CD4-positive, alpha-beta T cell treated with Interleukin-15 for 4 hours (primary cell): ENCODE results near the gene CCDC82.

Source experiments
- DNase-seq: peaks from one replicate; pipeline ENCODE4 v3.0.0-alpha.2; 2020; ENCODE audit warnings: low spot score

Gene CCDC82

DNA sequence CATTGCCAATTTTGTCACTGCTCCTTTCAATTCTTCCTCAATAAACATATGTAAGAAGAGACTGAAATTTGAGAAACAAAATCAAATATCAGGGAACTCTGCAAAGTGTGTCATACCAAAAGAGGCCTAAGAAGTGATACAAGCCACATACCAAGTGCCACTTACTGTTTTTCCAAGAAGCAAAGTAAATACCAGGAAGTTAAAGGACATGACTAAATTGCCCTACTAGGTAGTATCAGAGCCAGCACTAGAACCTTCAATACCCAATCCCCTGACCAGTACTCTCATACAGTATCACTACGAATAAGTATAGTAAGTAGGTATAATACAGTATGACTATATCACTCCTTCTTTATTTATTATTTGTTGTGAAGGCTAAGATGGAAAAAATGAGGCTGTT, 60.3 kb downstream of the CCDC82 start:
- peak; percentile 9 for DNase-seq

- no peak for DNase-seq
Observed at GRCh38 chr11:96328395-96329010, 61.2 kb downstream of the CCDC82 start.

GRCh38 chr11:96326959-96327358, 62.8 kb downstream of the CCDC82 start:
- DNase-seq, result no peak

DNA sequence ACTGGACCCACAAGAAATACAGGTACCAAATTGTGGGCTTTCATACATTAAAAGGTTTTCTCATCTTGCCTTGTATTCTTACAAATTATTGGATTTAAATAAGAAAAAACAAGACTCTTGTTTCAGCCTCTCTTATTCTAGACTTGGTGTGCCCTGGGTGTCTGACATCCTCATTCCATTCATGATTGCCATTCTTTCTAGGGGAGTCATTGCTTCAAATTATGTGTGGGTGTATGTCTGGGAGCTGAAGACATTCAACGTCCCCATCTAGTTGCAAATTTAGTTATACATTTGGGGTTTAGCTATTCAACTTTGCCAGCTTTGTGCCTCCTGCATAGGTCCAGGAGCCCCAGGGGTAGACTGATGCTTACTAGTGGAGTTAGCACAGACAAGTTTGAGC, 64.8 kb downstream of the CCDC82 start:
- DNase-seq, result no peak

GRCh38 chr11:96323642-96323985, 66.1 kb downstream of the CCDC82 start:
- DNase-seq, result no peak

GRCh38 chr11:96322775-96323641, 66.7 kb downstream of the CCDC82 start:
- no peak for DNase-seq

DNA sequence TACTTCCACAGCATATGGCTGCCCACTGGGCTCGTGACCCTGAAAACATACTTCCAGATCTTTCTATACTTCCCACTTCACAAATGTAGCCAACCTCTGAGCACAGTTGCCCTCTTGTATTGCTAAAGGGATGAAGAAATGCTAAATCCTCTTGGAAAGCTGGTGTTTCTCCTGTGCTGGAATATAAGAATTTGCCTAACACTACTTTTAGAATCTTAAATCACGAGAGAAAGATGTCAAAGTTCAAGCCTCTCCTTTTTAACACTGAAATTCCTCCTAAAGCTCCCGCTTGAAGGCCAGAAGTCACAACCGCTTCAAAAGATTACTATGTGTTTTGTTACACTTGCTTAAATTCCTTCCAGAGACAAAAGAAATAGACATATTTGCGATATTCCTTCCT, 68.6 kb downstream of the CCDC82 start:
- no peak for DNase-seq

- no peak for DNase-seq
Observed at GRCh38 chr11:96319898-96320656, 69.6 kb downstream of the CCDC82 start.

GRCh38 chr11:96318850-96319249, 70.9 kb downstream of the CCDC82 start:
- no peak for DNase-seq

DNA sequence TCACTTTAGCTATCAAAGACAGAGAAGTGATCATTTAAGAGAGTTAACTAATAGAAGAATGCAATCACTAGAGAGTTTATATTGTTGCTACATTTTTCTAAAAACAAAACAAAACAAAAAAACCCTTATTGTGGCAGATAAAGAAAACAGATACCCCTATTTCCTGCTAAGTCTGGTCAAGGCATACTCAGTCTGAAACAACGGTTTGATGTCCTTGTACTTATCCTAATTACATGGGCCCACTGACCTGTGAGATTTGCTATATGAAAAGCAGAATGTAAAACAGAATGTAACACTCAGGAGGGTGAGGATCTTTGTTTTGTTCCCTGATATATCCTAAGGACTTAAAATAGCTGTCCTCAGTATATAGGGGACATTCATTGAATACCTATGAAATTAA, 71.3 kb downstream of the CCDC82 start:
- DNase-seq, result no peak

DNA sequence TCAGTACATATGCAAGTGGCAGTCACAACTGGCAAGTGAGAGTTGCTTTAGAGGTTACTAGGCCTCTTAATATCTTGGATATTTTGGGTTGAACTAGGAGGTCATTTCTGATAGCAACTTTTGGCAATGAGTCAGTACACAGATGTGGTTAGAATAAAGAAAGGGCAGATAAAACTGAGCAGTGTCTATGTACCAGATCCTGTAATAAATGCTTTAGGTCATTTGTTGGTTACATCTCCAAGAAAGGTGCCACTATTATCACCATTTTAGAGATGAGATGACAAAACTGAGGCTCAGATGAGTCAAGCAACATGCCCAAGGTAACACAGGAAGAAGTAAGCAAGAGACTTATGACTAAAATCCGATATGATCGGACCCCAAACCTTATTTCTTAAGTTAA, 71.7 kb downstream of the CCDC82 start:
- DNase-seq, result peak; percentile 42

- no peak for DNase-seq
Observed at GRCh38 chr11:96317571-96317970, 72.1 kb downstream of the CCDC82 start.

DNA sequence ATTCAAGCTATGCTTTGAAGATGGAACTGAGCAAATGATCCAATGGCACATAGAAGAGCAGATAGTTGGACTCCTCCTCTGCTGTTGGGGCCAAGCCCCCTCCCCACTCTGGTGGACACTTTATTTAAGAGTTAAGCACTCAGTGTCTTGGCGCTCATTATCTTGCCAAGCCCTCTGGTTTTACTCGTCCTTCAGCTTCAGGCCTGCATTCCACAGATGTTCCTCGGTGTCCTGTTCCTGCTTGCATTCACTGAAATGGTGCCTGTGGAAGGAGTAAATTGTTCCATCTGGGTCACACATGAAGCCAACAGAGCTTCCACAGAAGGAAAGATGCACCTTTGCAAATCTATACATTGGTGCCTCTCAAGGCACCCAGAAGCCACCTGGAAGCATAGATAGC, 72.8 kb downstream of the CCDC82 start:
- no peak for DNase-seq

DNA sequence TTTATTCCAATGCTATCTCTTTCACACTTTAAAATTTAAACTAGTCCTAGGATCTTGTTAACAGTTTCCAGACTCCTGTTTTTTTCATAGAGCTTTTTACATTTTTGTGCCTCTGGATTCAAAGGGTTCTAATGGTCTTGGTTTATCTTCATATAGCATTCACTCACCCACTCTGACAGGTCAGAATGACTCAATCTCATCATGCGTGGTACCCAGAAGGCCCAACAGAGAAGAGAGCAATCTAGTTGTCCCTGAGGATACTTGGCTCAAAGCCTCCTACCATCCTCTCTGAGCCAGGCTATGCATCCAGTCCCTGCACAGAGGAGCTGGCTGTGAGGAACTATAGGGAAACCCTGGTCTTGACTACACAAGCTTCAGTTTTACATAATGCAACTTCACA, 74.2 kb downstream of the CCDC82 start:
- no peak for DNase-seq

- no peak for DNase-seq
Observed at GRCh38 chr11:96314326-96315020, 75.2 kb downstream of the CCDC82 start.

- no peak for DNase-seq
Observed at GRCh38 chr11:96313163-96313562, 76.5 kb downstream of the CCDC82 start.

- DNase-seq, result no peak
Observed at GRCh38 chr11:96311120-96311568, 78.6 kb downstream of the CCDC82 start.

- no peak for DNase-seq
Observed at GRCh38 chr11:96310236-96310635, 79.5 kb downstream of the CCDC82 start.

- DNase-seq, result no peak
Observed at GRCh38 chr11:96309643-96310017, 80.1 kb downstream of the CCDC82 start.

- DNase-seq, result no peak
Observed at GRCh38 chr11:96309016-96309642, 80.6 kb downstream of the CCDC82 start.

GRCh38 chr11:96307776-96308140, 82.0 kb downstream of the CCDC82 start:
- no peak for DNase-seq
